ENCODE data around the gene KIF26A.
A peak's percentile ranks its signal among the peaks of the same experiment; 100 is the strongest.

The KIF26A gene

DNA sequence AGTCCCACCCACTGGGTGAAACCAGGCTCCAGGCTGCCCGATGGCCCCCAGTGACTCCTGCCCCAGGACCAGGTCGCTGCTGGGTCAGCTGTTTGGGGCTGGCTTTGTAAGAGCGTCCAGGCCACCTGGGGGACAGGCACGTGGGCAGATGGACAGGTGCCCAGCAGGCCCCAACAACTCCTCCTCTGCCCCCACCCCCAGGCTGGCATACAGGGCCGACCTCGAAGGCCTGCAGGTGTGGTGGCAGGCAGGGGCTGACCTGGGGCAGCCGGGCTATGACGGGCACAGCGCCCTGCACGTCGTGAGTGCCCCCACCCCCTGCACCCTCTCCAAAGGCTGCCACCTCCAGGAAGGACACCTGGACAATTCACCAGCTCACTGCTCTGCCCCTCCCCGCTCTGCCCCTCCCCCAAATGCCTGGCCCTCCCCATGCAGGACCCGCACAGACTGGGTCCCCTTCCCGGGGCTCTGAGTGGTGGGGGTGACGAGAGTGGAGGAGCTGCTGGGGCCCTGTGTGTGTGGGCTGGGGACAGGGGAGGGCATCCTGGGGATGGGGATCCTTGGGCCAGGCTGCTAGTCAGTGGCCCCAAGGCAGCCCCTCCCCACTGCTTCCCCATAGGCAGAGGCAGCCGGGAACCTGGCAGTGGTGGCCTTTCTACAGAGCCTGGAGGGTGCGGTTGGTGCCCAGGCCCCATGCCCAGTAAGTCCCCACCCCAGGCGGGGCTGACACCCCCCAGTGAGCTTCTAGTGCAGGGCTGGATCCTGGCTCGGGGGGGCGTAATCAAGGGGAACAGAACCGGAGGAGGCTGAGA is 26.9 kb upstream of the KIF26A start:
- Histone ChIP-seq H3K9me3 (ENCODE audit: severe bottlenecking) (no peaks in the 10 kb centered on the region), H3K27ac (no peak overlapping the region), H3K27me3 (ENCODE audit: insufficient read depth, low read depth, severe bottlenecking) (no peaks in the 10 kb centered on the region), H3K36me3 (no peaks in the 10 kb centered on the region), H3K4me3 (ENCODE audit: low read depth, low read length) (no peak overlapping the region)
- DNase-seq = peak; percentile 11
- TF ChIP-seq, protein P1, sequence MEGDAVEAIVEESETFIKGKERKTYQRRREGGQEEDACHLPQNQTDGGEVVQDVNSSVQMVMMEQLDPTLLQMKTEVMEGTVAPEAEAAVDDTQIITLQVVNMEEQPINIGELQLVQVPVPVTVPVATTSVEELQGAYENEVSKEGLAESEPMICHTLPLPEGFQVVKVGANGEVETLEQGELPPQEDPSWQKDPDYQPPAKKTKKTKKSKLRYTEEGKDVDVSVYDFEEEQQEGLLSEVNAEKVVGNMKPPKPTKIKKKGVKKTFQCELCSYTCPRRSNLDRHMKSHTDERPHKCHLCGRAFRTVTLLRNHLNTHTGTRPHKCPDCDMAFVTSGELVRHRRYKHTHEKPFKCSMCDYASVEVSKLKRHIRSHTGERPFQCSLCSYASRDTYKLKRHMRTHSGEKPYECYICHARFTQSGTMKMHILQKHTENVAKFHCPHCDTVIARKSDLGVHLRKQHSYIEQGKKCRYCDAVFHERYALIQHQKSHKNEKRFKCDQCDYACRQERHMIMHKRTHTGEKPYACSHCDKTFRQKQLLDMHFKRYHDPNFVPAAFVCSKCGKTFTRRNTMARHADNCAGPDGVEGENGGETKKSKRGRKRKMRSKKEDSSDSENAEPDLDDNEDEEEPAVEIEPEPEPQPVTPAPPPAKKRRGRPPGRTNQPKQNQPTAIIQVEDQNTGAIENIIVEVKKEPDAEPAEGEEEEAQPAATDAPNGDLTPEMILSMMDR (IDR thresholded peaks at IDR 0.05; ENCODE audit: low read depth, low read length) = no peak

DNA sequence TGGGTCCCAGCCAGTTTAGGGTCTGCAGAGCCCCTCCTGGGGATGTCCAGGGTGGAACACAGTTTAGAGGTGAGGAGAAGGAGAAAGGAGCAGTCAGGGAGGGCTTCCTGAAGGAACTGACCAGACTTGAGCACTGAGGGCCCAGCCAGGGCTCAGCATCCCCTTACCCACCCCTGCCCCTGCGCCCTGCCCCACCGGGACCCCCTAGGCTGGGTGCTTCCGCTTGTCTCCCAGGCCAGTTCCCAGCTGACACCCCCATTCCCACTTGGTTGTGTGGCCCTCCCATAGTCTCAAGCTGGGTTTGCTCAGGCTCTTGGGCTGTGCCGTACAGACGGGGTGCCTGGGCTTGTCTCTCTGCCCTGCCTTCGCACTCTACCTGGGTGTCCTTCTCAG is 26.3 kb upstream of the KIF26A start:
- H3K36me3 ChIP-seq = no peaks in the 10 kb centered on the region
- H3K9me3 ChIP-seq (ENCODE audit: severe bottlenecking) = no peaks in the 10 kb centered on the region
- H3K27ac ChIP-seq = no peak overlapping the region
- no peaks in the 10 kb centered on the region for H3K27me3 ChIP-seq (ENCODE audit: insufficient read depth, low read depth, severe bottlenecking)
- H3K4me3 ChIP-seq (ENCODE audit: low read depth, low read length) = no peak overlapping the region
- TF ChIP-seq, protein P1 (IDR thresholded peaks at IDR 0.05; ENCODE audit: low read depth, low read length) = no peak
- DNase-seq = no peak

DNA sequence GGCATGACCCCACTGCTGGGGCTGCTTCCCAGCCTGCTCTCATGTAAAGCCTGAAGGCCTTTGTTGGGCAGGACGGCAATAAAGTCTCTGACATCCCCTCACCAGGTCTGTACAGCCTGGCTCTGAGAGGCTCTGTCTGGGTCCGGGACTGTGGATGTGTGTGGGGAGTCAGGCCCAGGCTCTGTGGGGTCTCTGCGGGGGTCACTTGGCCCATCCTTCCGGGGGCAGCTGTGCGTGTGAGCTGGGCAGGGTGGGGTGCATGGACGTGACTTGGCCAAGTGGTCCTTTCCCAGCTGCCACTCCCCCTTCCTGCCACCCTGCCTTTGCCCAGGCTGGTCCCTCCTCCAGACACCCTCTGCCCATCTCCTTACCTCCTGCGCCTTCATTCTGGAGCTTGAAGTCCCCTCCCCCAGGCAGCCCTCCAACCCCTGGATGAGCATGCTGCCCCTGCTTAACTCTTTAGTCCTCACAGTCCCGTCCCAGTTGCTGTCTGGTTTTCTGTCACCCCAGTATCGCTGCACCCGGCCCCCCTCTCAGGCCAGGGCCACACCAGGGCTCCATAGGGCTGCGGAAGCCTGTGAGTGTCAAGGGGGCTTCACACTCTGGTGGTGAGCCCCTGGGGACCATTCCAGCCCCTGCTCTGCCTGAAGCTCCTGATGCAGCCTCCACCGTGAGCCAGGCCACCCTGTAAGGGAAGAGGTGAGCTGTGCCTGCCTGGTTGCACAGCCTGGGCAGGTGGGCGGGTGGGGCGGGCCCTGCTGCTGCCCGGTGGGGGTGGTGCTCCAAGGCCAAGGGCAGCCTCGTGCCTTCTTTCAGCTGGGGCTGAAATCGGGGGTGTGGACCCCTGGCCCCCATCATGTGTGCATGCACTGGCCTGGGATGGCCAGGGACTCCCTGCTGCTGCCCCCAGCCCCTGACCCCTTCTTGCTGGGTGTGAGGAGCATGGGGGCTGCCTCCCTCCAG is 25.5 kb upstream of the KIF26A start:
- TF ChIP-seq, protein P1 (IDR thresholded peaks at IDR 0.05; ENCODE audit: low read depth, low read length) = no peak
- H3K9me3 ChIP-seq (ENCODE audit: severe bottlenecking) = no peaks in the 10 kb centered on the region
- H3K27ac ChIP-seq = no peak overlapping the region
- peak; percentile 4 for DNase-seq
- H3K36me3 ChIP-seq = no peaks in the 10 kb centered on the region
- no peaks in the 10 kb centered on the region for H3K27me3 ChIP-seq (ENCODE audit: insufficient read depth, low read depth, severe bottlenecking)
- H3K4me3 ChIP-seq (ENCODE audit: low read depth, low read length) = no peak overlapping the region

DNA sequence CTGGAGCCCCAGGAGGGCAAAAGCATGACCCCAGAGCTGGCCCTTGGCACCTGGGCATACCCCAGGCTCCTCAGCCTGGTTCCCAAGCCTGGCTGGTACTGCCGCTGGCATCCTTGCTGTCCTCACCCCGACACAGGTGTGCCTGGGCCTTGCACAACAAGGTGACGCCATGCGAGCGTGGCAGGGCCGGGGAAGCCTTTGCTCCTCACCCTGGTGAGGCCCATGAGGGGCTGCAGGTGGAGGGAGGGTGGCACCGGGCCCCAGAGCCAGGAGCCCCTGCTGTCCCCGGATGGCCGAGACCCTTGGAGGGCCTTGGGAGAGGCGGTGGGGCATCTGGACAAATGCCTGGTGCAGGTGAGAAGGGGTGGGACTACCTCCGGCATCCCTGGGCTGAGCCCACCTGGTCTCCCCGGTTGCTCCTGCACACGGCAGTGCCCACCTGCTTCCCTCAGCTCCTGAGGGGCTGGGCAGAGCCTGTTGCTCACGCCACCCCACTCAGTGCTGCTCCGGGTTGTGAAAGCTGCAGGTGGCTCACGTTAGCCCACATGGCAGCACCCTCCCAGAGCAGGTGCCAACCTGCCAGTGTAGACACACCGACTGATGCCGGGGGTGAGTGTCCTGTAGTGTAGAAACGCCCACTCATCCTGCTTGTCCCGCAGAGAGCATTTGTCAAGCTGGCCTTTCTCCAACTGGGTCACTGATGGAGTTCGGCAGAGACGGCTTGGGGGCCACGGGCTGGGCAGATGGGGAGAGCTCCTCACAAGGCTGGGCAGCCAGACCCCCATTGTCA is 24.6 kb upstream of the KIF26A start:
- H3K4me3 ChIP-seq (ENCODE audit: low read depth, low read length) = no peak overlapping the region
- TF ChIP-seq, protein P1 (IDR thresholded peaks at IDR 0.05; ENCODE audit: low read depth, low read length) = no peak
- no peaks in the 10 kb centered on the region for H3K36me3 ChIP-seq
- DNase-seq = peak; percentile 4
- H3K27me3 ChIP-seq (ENCODE audit: insufficient read depth, low read depth, severe bottlenecking) = no peaks in the 10 kb centered on the region
- H3K27ac ChIP-seq = no peak overlapping the region
- H3K9me3 ChIP-seq (ENCODE audit: severe bottlenecking) = no peaks in the 10 kb centered on the region

DNA sequence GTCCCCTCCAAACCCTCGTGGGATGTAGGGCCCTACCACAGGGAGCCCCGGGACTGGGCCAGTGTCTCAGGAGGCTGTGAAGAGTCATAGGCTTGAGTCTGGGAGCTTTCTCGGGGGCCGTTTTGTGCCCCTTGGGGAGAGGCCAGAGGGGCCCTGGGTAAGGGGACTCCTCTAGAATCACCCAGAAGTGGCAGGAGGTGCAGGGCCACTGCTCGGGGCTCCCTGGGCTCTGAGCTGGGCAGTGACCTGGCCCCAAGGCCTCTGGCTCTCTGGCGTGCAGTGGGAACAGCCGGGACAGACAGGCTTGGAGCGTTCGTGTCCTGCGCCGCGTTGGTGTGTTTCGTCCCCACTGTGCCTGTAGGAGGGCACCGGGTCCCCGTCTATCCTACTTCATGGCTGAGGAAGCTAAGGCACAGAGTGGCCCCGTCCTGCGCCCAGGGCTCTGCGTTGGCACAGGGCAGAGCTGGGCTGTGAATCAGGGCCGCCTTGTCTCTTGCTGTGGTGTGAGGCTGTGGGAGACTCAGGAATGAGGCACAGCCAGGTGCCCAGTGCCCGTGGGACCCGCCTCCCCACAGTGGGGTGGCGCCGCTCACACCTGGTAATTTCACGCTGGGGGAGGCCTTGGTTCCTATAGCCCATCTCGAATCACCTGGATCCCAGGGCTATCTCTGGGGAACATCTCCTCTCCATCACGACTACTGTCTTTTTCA is 23.8 kb upstream of the KIF26A start:
- Histone ChIP-seq H3K9me3 (ENCODE audit: severe bottlenecking) (no peaks in the 10 kb centered on the region), H3K27me3 (ENCODE audit: insufficient read depth, low read depth, severe bottlenecking) (no peaks in the 10 kb centered on the region), H3K36me3 (no peaks in the 10 kb centered on the region), H3K4me3 (ENCODE audit: low read depth, low read length) (no peak overlapping the region), H3K27ac (no peak overlapping the region)
- TF ChIP-seq, protein P1 (IDR thresholded peaks at IDR 0.05; ENCODE audit: low read depth, low read length) = no peak
- DNase-seq = peak; percentile 4

Data from WERI-Rb-1 (cell line).